HFF-Myc (cell line): Measurements from ENCODE around the gene TBC1D22A.

Source experiments
- DNase-seq: peaks from one replicate; pipeline ENCODE4 v3.0.0-alpha.2; 2011; ENCODE audit warnings: low read depth; ENCODE audit errors: extremely low read depth
- H3K4me3 ChIP-seq: replicated peaks from 2 replicates; pipeline ENCODE4 v1.5.1; 2011; ENCODE audit warnings: low read depth, mild to moderate bottlenecking, control low read depth, low read length
- CTCF ChIP-seq: IDR thresholded peaks from 2 replicates; pipeline ENCODE4 v1.5.1; 2012; ENCODE audit warnings: mild to moderate bottlenecking, low read depth, low read length, control low read depth; ENCODE audit errors: missing control alignments

The TBC1D22A gene

GRCh38 chr22:47201186-47201995, 438.9 kb downstream of the TBC1D22A start:
- no peak for DNase-seq
- H3K4me3 ChIP-seq, result no peak overlapping the region
- TF ChIP-seq CTCF, result no peak

- no peak overlapping the region for H3K4me3 ChIP-seq
- DNase-seq, result no peak
- no peak for TF ChIP-seq CTCF
Measured at GRCh38 chr22:47201996-47202818, 439.8 kb downstream of the TBC1D22A start.

- DNase-seq, result no peak
- H3K4me3 ChIP-seq, result no peak overlapping the region
- TF ChIP-seq CTCF, result no peak
Measured at GRCh38 chr22:47202819-47203553, 440.5 kb downstream of the TBC1D22A start.

- no peak overlapping the region for H3K4me3 ChIP-seq
- DNase-seq, result no peak
- no peak for TF ChIP-seq CTCF
Measured at GRCh38 chr22:47203554-47203991, 441.1 kb downstream of the TBC1D22A start.

GRCh38 chr22:47204002-47204979, 441.8 kb downstream of the TBC1D22A start:
- no peak for TF ChIP-seq CTCF
- DNase-seq, result no peak
- H3K4me3 ChIP-seq, result no peak overlapping the region
